IMR-90 (cell line): ENCODE measurements around the gene TMEM252. TPM values are rescaled to one million over a fixed set of nuclear protein-coding genes. Genes with fewer than 3 reads are reported as not detected.

ENCODE experiments used
- ATAC-seq: fragments of 200-7000 bp; cut with Tn5 transposase; 2 replicates; pipeline ENCODE4 v1.9.1; 2020; ENCODE audit warnings: low read depth, mild to moderate bottlenecking, moderate library complexity
- BruUV-seq: library from RNA; stranded (reverse); fragments of 400-500 nt; replicated peaks from 2 replicates; lab custom pipeline; 2021; lab: Mats Ljungman, UMichigan
- CTCF ChIA-PET: fragments of 300-600 bp; formaldehyde crosslinking; extraction: SDS; loops from one replicate; lab custom pipeline; 2021; ENCODE audit warnings: antibody characterized with exemption; lab: Yijun Ruan, JAX
- POLR2A ChIA-PET: fragments of 300-600 bp; sonication (Branson Sonifier 250); formaldehyde crosslinking; loops from one replicate; lab custom pipeline; 2022; ENCODE audit warnings: antibody characterized with exemption; ENCODE audit not compliant: unreplicated experiment; lab: Charles Lee
- DNase-seq: peaks from one replicate; pipeline ENCODE4 v3.0.0; 2013
- H2AFZ ChIP-seq: replicated peaks from 2 replicates; pipeline ENCODE3; 2013; ENCODE audit warnings: low read length, mild to moderate bottlenecking; ENCODE audit not compliant: poor library complexity
- H2AK5ac ChIP-seq: 2 replicates; pipeline ENCODE4 v1.6.1; 2013; ENCODE audit warnings: low read depth, low read length, inconsistent platforms
- H2AK9ac ChIP-seq: replicated peaks from 2 replicates; pipeline ENCODE3; 2013; ENCODE audit warnings: mild to moderate bottlenecking, low read depth, low read length, moderate library complexity; ENCODE audit not compliant: poor library complexity
- H2BK120ac ChIP-seq: 2 replicates; pipeline ENCODE4 v1.6.1; 2013; ENCODE audit warnings: low read depth, low read length, inconsistent platforms
- H2BK15ac ChIP-seq: 3 replicates; pipeline ENCODE4 v1.6.1; 2013; ENCODE audit warnings: low read depth, low read length, inconsistent platforms
- H2BK20ac ChIP-seq: 2 replicates; pipeline ENCODE4 v1.6.1; 2013; ENCODE audit warnings: low read depth, mild to moderate bottlenecking, inconsistent platforms, low read length, moderate library complexity
- H2BK5ac ChIP-seq: 2 replicates; pipeline ENCODE4 v1.6.1; 2013; ENCODE audit warnings: mild to moderate bottlenecking, low read depth, low read length, inconsistent platforms; ENCODE audit not compliant: poor library complexity, severe bottlenecking
- H3K14ac ChIP-seq: replicated peaks from 2 replicates; pipeline ENCODE4 v1.6.1; 2013; ENCODE audit warnings: low read depth, low read length, inconsistent platforms
- H3K18ac ChIP-seq: 2 replicates; pipeline ENCODE4 v1.6.1; 2013; ENCODE audit warnings: low read depth, low read length, control low read depth
- H3K23ac ChIP-seq: 2 replicates; pipeline ENCODE4 v1.6.1; 2013; ENCODE audit warnings: low read depth, low read length, inconsistent platforms
- H3K27ac ChIP-seq: 2 replicates; pipeline ENCODE4 v1.5.1; 2013; ENCODE audit warnings: mild to moderate bottlenecking, control low read depth, low read length; ENCODE audit not compliant: insufficient read depth
- H3K27me3 ChIP-seq: 2 replicates; pipeline ENCODE4 v1.6.1; 2013; ENCODE audit warnings: low read length; ENCODE audit not compliant: control insufficient read depth, insufficient read depth
- H3K36me3 ChIP-seq: 2 replicates; pipeline ENCODE4 v1.6.1; 2013; ENCODE audit warnings: low read length, mixed read lengths; ENCODE audit not compliant: control insufficient read depth, insufficient read depth
- H3K4ac ChIP-seq: 2 replicates; pipeline ENCODE4 v1.6.1; 2013; ENCODE audit warnings: low read depth, low read length, inconsistent platforms
- H3K4me1 ChIP-seq: 2 replicates; pipeline ENCODE4 v1.6.1; 2013; ENCODE audit warnings: low read length, mixed read lengths; ENCODE audit not compliant: control insufficient read depth, insufficient read depth
- H3K4me2 ChIP-seq: 2 replicates; pipeline ENCODE4 v1.6.1; 2013; ENCODE audit warnings: low read depth, mild to moderate bottlenecking, control low read depth, low read length, moderate library complexity
- H3K4me3 ChIP-seq: 2 replicates; pipeline ENCODE4 v1.5.1; 2013; ENCODE audit warnings: low read depth, mild to moderate bottlenecking, control low read depth, low read length, moderate library complexity; ENCODE audit not compliant: insufficient read depth
- H3K56ac ChIP-seq: 2 replicates; pipeline ENCODE4 v1.6.1; 2013; ENCODE audit warnings: low read length, inconsistent platforms; ENCODE audit not compliant: insufficient read depth; ENCODE audit errors: extremely low read depth
- H3K79me1 ChIP-seq, 2 experiments: 2 replicates each; pipeline ENCODE4 v1.6.1; 2013; ENCODE audit warnings: low read length in 2 of 2, inconsistent platforms in 1 of 2, low read depth in 1 of 2
- H3K9ac ChIP-seq: 2 replicates; pipeline ENCODE4 v1.6.1; 2013; ENCODE audit warnings: low read depth, low read length, control low read depth
- H3K9me1 ChIP-seq: 2 replicates; pipeline ENCODE4 v1.6.1; 2013; ENCODE audit warnings: low read length, inconsistent platforms; ENCODE audit not compliant: insufficient read depth
- H3K9me3 ChIP-seq: 2 replicates; pipeline ENCODE4 v1.6.1; 2013; ENCODE audit warnings: low read length; ENCODE audit not compliant: control insufficient read depth, insufficient read depth
- H4K20me1 ChIP-seq: 2 replicates; pipeline ENCODE4 v1.6.1; 2013; ENCODE audit warnings: low read length, inconsistent platforms; ENCODE audit not compliant: insufficient read depth
- H4K5ac ChIP-seq: 2 replicates; pipeline ENCODE4 v1.6.1; 2013; ENCODE audit warnings: mild to moderate bottlenecking, low read depth, low read length, control low read depth
- H4K8ac ChIP-seq, 2 experiments: 2 replicates each; pipeline ENCODE4 v1.6.1; 2013; ENCODE audit warnings: low read depth in 2 of 2, low read length in 2 of 2, control low read depth in 1 of 2, inconsistent platforms in 1 of 2
- H4K91ac ChIP-seq: 2 replicates; pipeline ENCODE4 v1.6.1; 2013; ENCODE audit warnings: low read depth, low read length, inconsistent platforms; ENCODE audit not compliant: insufficient read depth
- BHLHE40 ChIP-seq: fragments of 150-350 bp; IDR thresholded peaks from 2 replicates; pipeline ENCODE4 v1.6.1; 2016; ENCODE audit warnings: mild to moderate bottlenecking, low read depth, low read length
- CEBPB ChIP-seq: IDR thresholded peaks from 2 replicates; pipeline ENCODE4 v1.6.1; 2012; ENCODE audit warnings: low read depth, low read length, improper control_type of control experiment
- CHD1 ChIP-seq: IDR thresholded peaks from 2 replicates; pipeline ENCODE4 v1.6.1; 2012; ENCODE audit warnings: low read depth, low read length, improper control_type of control experiment
- CTCF ChIP-seq: conservative IDR thresholded peaks from 2 replicates; pipeline ENCODE4 v1.5.1; 2012; ENCODE audit warnings: mild to moderate bottlenecking, low read depth, low read length, improper control_type of control experiment
- FOS ChIP-seq: fragments of 150-350 bp; IDR thresholded peaks from 2 replicates; pipeline ENCODE4 v1.6.1; 2016; ENCODE audit warnings: low read depth, low read length
- MAFK ChIP-seq: IDR thresholded peaks from 2 replicates; pipeline ENCODE4 v1.6.1; 2012; ENCODE audit warnings: low read depth, low read length, improper control_type of control experiment
- MAZ ChIP-seq: IDR thresholded peaks from 2 replicates; pipeline ENCODE4 v1.6.1; 2012; ENCODE audit warnings: low read depth, mild to moderate bottlenecking, low read length, improper control_type of control experiment, moderate library complexity, borderline replicate concordance
- MXI1 ChIP-seq: IDR thresholded peaks from 2 replicates; pipeline ENCODE4 v1.6.1; 2012; ENCODE audit warnings: low read depth, mild to moderate bottlenecking, low read length, moderate library complexity, borderline replicate concordance
- NFE2L2 ChIP-seq: fragments of 150-350 bp; IDR thresholded peaks from 2 replicates; pipeline ENCODE4 v1.6.1; 2016; ENCODE audit warnings: low read depth, mild to moderate bottlenecking, low read length
- POLR2A ChIP-seq: IDR thresholded peaks from 2 replicates; pipeline ENCODE4 v1.6.1; 2012; ENCODE audit warnings: mild to moderate bottlenecking, low read depth, low read length
- RAD21 ChIP-seq: IDR thresholded peaks from 2 replicates; pipeline ENCODE4 v1.6.1; 2012; ENCODE audit warnings: low read length, improper control_type of control experiment
- RFX5 ChIP-seq: IDR thresholded peaks from 2 replicates; pipeline ENCODE4 v1.8.0; 2012; ENCODE audit warnings: low read depth, mild to moderate bottlenecking, low read length, moderate library complexity
- SMC3 ChIP-seq: fragments of 150-350 bp; IDR thresholded peaks from 2 replicates; pipeline ENCODE4 v1.6.1; 2016; ENCODE audit warnings: low read depth, mild to moderate bottlenecking, antibody characterized with exemption, low read length, moderate library complexity
- WGBS, 2 experiments: methylation state at CpG; one replicate each; pipeline versions ENCODE4 v1.1.5 to v1.1.7; 2013; ENCODE audit warnings: missing lambda C conversion rate in 2 of 2; ENCODE audit not compliant: insufficient read length in 1 of 2; ENCODE audit errors: extremely low coverage in 2 of 2; 5-methylcytosine and 5-hydroxymethylcytosine counted together
- dilution Hi-C: fragments of 300-500 bp; cut with HindIII; formaldehyde crosslinking; loops from one replicate; pipeline ENCODE4 v1.14.3; 2018; ENCODE audit warnings: low sequenced_read_pairs; ENCODE audit not compliant: unreplicated experiment
- in situ Hi-C: fragments of 300-500 bp; cut with MboI; formaldehyde crosslinking; loops from 3 replicates; pipeline ENCODE4 v1.14.3; 2019; ENCODE audit warnings: low sequenced_read_pairs, inconsistent platforms, mixed read lengths
- intact Hi-C: fragments of 100-400 bp; cut with micrococcal nuclease; formaldehyde crosslinking; loops from 2 replicates; pipeline ENCODE4 v1.10.0; 2022
- polyA plus RNA-seq, 3 experiments: library from polyadenylated mRNA; depleted of rRNA; stranded (reverse); fragments of >200 nt; gene quantifications; 2 replicates each; pipeline ENCODE4 v1.2.3, GENCODE V29; 2012; ENCODE audit warnings: low replicate concordance in 1 of 3
- total RNA-seq: library from RNA; depleted of rRNA; stranded (reverse); fragments of >200 nt; gene quantifications from 2 replicates; pipeline ENCODE4 v1.2.3, GENCODE V29; 2012
- TF ChIP-seq, protein P1 (sequence below): fragments of 150-350 bp; IDR thresholded peaks from 2 replicates; pipeline ENCODE4 v1.6.1; 2017; ENCODE audit warnings: mild to moderate bottlenecking, antibody characterized with exemption, low read length, low read depth

TMEM252 gene
- total and polyA plus RNA-seq, 2 of the 4 experiments (the other 2 are of a cell fraction), result not detected

GRCh38 chr9:68506551-68506950, 34.1 kb downstream of the TMEM252 start:
- TF ChIP-seq MAFK, result no peak
- no peak for TF ChIP-seq CHD1
- TF ChIP-seq MXI1, result no peak
- TF ChIP-seq, protein P1, sequence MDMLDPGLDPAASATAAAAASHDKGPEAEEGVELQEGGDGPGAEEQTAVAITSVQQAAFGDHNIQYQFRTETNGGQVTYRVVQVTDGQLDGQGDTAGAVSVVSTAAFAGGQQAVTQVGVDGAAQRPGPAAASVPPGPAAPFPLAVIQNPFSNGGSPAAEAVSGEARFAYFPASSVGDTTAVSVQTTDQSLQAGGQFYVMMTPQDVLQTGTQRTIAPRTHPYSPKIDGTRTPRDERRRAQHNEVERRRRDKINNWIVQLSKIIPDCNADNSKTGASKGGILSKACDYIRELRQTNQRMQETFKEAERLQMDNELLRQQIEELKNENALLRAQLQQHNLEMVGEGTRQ, result no peak
- no peak for TF ChIP-seq MAZ
- no peak for TF ChIP-seq NFE2L2
- no peak for TF ChIP-seq POLR2A
- TF ChIP-seq CTCF, result no peak
- no peak for TF ChIP-seq FOS
- no peak for TF ChIP-seq RFX5
- TF ChIP-seq CEBPB, result no peak
- no peak for TF ChIP-seq RAD21
- no peak for TF ChIP-seq SMC3
- no peak for TF ChIP-seq BHLHE40
- Histone ChIP-seq H3K36me3 (no peaks in the 10 kb centered on the region), H3K56ac (no peak overlapping the region)

More at GRCh38 chr9:68506551-68506950, 34.1 kb downstream of the TMEM252 start:
- ChIA-PET POLR2A (no interaction called here), CTCF (interaction anchor here (0.7 to 1.5 kb wide), 3 partner anchors 9 to 163 kb away, joined by 3 to 4 read pairs (median 3); no protein-coding TSS in a partner anchor)
- Histone ChIP-seq H2AK9ac (no peak overlapping the region), H4K91ac (no peak overlapping the region), H4K20me1 (no peaks in the 10 kb centered on the region), H3K23ac (no peak overlapping the region), H3K9me1 (no peaks in the 10 kb centered on the region), H3K4me2 (no peak overlapping the region), H3K79me1 (no peaks in the 10 kb centered on the region), H2BK20ac (no peak overlapping the region), H3K14ac (no peak overlapping the region), H2AFZ (no peak overlapping the region), H3K4ac (no peak overlapping the region), H3K18ac (no peak overlapping the region), H2AK5ac (no peak overlapping the region), H3K27me3 (no peaks in the 10 kb centered on the region), H2BK15ac (no peak overlapping the region), H3K9ac (no peak overlapping the region), H2BK5ac (no peak overlapping the region), H3K4me1 (peaks cover 2% of the 10 kb centered on the region; the same call in 1 of the 2 replicates), H3K4me3 (no peak overlapping the region), H3K27ac (no peak overlapping the region), H2BK120ac (no peak overlapping the region), H3K9me3 (no peaks in the 10 kb centered on the region), H4K5ac (no peak overlapping the region), H4K8ac (no peak overlapping the region)
- intact Hi-C loops, result loop anchor here (2.0 to 5.0 kb wide), 3 partner anchors 66 to 164 kb away; partner anchors contain the start of gene PGM5
- DNase-seq (no peak), ATAC-seq (no peak)
- dilution Hi-C loops, result no loop called here
- no CpG with 5 or more reads among the region's 1 CpG for WGBS, 2 experiments
- no TSS peak for BruUV-seq
- in situ Hi-C loops, result no loop called here
